Measurements from ENCODE around the gene MYH1.
"Not testable (repeated sequence)": the region's sequence is repeated elsewhere in the genome, so short reads cannot be mapped to it uniquely, and the experiment has no call there.

DNA sequence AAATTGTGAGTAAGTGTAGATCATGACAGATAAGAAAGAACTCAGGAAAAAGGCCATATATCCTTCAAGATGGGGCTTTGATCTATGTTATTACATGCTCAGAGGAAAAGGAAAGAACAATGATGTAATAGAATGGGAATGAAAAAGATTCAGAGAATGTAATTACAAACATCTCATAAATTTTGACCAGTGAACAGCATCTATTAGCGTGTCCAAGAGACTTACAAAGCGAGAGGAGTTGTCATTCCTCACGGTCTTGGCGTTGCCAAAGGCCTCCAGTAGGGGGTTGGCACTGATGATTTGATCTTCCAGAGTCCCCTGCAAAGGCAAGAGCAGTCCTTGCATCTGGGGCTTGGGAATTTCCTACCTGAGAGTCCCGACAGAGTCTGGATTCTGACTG lies 25.1 kb upstream of the MYH1 start:
- not testable (repeated sequence) for TF ChIP-seq EZH2 (optimal IDR thresholded peaks at IDR 0.05; ENCODE audit: low read depth, low read length); EZH2phosphoT487 (IDR thresholded peaks at IDR 0.05; ENCODE audit: low read length); CTCF (IDR thresholded peaks at IDR 0.05; ENCODE audit: low read length)
